Measurements from ENCODE around the gene HLCS.

DNA sequence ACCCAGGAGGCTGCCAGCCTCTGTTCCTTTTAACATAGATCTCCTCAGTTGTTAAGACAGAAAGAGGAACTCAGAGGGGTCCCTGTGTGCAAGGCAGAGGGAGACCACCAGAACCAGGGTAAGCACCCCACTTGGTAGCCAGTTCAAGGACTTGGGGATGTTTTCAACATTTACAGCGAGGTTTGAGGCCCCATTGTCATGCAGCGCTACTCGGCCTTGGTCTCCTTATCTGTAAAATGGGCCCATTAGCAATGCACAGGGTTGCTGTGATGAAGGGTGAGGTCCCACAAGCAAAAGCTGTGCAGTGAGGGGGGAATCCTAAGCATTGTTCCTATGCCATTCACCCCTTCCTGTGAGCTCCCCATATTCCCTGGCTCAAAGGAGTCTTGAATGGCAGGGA is 263.3 kb downstream of the HLCS start:
- TF ChIP-seq, protein P1, sequence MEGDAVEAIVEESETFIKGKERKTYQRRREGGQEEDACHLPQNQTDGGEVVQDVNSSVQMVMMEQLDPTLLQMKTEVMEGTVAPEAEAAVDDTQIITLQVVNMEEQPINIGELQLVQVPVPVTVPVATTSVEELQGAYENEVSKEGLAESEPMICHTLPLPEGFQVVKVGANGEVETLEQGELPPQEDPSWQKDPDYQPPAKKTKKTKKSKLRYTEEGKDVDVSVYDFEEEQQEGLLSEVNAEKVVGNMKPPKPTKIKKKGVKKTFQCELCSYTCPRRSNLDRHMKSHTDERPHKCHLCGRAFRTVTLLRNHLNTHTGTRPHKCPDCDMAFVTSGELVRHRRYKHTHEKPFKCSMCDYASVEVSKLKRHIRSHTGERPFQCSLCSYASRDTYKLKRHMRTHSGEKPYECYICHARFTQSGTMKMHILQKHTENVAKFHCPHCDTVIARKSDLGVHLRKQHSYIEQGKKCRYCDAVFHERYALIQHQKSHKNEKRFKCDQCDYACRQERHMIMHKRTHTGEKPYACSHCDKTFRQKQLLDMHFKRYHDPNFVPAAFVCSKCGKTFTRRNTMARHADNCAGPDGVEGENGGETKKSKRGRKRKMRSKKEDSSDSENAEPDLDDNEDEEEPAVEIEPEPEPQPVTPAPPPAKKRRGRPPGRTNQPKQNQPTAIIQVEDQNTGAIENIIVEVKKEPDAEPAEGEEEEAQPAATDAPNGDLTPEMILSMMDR (conservative IDR thresholded peaks at IDR 0.05; ENCODE audit: low read length): no peak
- no peak for TF ChIP-seq EZH2phosphoT487 (IDR thresholded peaks at IDR 0.05; ENCODE audit: borderline replicate concordance)

All from Loucy (cell line).